OCI-LY7 (cell line): ENCODE results near the gene HINFP.

ENCODE experiments used
- CTCF ChIP-seq: fragments of 200-600 bp; sonication (generic); conservative IDR thresholded peaks from 2 replicates; pipeline ENCODE4 v1.5.1; 2014; ENCODE audit warnings: mild to moderate bottlenecking, antibody characterized with exemption, low read length, moderate library complexity, mixed read lengths
- EZH2phosphoT487 ChIP-seq: fragments of 200-600 bp; sonication (generic); IDR thresholded peaks from 2 replicates; pipeline ENCODE4 v1.6.1; 2018; ENCODE audit warnings: low read depth, borderline replicate concordance, mild to moderate bottlenecking, mixed run types, antibody characterized with exemption, low read length, moderate library complexity, mixed read lengths

- no peak for TF ChIP-seq CTCF
- no peak for TF ChIP-seq EZH2phosphoT487
These were observed 60.5 kb downstream of the HINFP start for GRCh38 chr11:119181677-119182412.
